ENCODE data around the gene DNAJC1. TPM values are rescaled to one million over a fixed set of nuclear protein-coding genes. Genes with fewer than 3 reads are reported as not detected.

Gene DNAJC1
- total and polyA plus RNA-seq, 2 of the 8 experiments (the other 6 are each of a cell fraction or from before 2014, with no cell fraction given), result 6.8 to 14.8 TPM

- Histone ChIP-seq H2BK20ac (ENCODE audit: low read length) (no peak overlapping the region), H4K5ac (ENCODE audit: insufficient read length, low read depth, low read length) (no peak overlapping the region), H2BK15ac (ENCODE audit: low read length) (no peak overlapping the region), H3K27ac (ENCODE audit: low read depth, low read length) (no peak overlapping the region), H2AFZ (ENCODE audit: low read length) (no peak overlapping the region), H3K79me2 (ENCODE audit: control insufficient read depth in 1 of 2, insufficient read depth in 2 of 2, low read length in 2 of 2) (no peaks in the 10 kb centered on the region), H3K4me3 (ENCODE audit: extremely low read depth in 1 of 4, insufficient read depth in 2 of 4, low read depth in 3 of 4, low read length in 4 of 4) (no peak overlapping the region), H3K27me3 (replicated peaks in 1 of 4; ENCODE audit: control insufficient read depth in 3 of 4, extremely low read depth in 1 of 4, insufficient read depth in 3 of 4, low read length in 3 of 4) (no peaks in the 10 kb centered on the region), H3K18ac (ENCODE audit: extremely low read depth, low read length) (peak overlapping the region; percentile 32; the same call in 1 of the 2 replicates), H3K14ac (ENCODE audit: insufficient read length) (no peak overlapping the region), H2AK5ac (ENCODE audit: low read depth, low read length) (0 out of 2 replicates have a peak overlapping the region, but pooled peaks have one; percentile 60), H3K79me1 (ENCODE audit: low read depth, low read length) (no peaks in the 10 kb centered on the region; the same call in none of the 2 replicates), H3K23me2 (ENCODE audit: low read depth, low read length) (peaks cover 3% of the 10 kb centered on the region; the same call in 1 of the 2 replicates), H3K4me2 (ENCODE audit: insufficient read depth in 1 of 2, low read depth in 2 of 2, low read length in 2 of 2) (no peak overlapping the region), H3K4me1 (replicated peaks in 1 of 4; ENCODE audit: control insufficient read depth in 3 of 4, insufficient read depth in 4 of 4, low read length in 3 of 4) (peaks cover 13 to 35% (median 30%) of the 10 kb centered on the region in 4 experiments), H3K23ac (ENCODE audit: insufficient read length) (no peak overlapping the region), H2BK5ac (ENCODE audit: low read depth, low read length) (no peak overlapping the region), H3K9me3 (ENCODE audit: insufficient read depth in 2 of 2, low read depth in 1 of 2, low read length in 1 of 2) (no peaks in the 10 kb centered on the region), H3K4ac (replicated peaks; ENCODE audit: insufficient read length, low read depth, low read length) (no peak overlapping the region), H2BK12ac (ENCODE audit: low read depth, low read length) (no peak overlapping the region), H4K91ac (replicated peaks; ENCODE audit: insufficient read length, low read length) (no peak overlapping the region), H2BK120ac (replicated peaks; ENCODE audit: low read depth, low read length) (no peak overlapping the region), H3K36me3 (ENCODE audit: control insufficient read depth in 2 of 4, insufficient read depth in 4 of 4, low read length in 3 of 4) (peaks cover 0 to 24% (median 5%) of the 10 kb centered on the region in 4 experiments; a peak in 5 of 8 replicates), H3K9ac (replicated peaks in 1 of 4; ENCODE audit: extremely low read depth in 1 of 4, low read depth in 3 of 4, low read length in 3 of 4) (no peak overlapping the region), H4K8ac (ENCODE audit: extremely low read depth, insufficient read depth, low read length) (no peak overlapping the region), H3K56ac (replicated peaks; ENCODE audit: insufficient read length, low read depth, low read length) (no peak overlapping the region), H4K20me1 (replicated peaks in 1 of 2; ENCODE audit: control insufficient read depth in 1 of 2, insufficient read depth in 2 of 2, low read length in 2 of 2) (no peaks in the 10 kb centered on the region)
- ChIA-PET POLR2A (ENCODE audit: partially characterized antibody) (interaction anchor here (0.6 to 3.0 kb wide), 4 partner anchors 10 to 196 kb away, joined by 3 to 10 read pairs (median 4); no protein-coding TSS in a partner anchor), CTCF (ENCODE audit: partially characterized antibody) (interaction anchor here (0.6 to 3.6 kb wide), 4 partner anchors 9 to 129 kb away, joined by 3 to 16 read pairs (median 4); no protein-coding TSS in a partner anchor)
- FAIRE-seq (no peak), DNase-seq (ENCODE audit: low read depth in 1 of 2, low spot score in 2 of 2) (no peak)
- WGBS, 2 experiments (ENCODE audit: extremely low coverage in 1 of 2, insufficient coverage in 1 of 2, insufficient read length in 1 of 2, insufficient replicate concordance in 2 of 2, low coverage in 1 of 2, low lambda C conversion rate in 2 of 2, missing lambda C conversion rate in 1 of 2), result 88% methylated on average over 4 of the region's 4 CpGs; no CpG with 5 or more reads in 1 of the 2 experiments
- no peak for TF ChIP-seq JUND (IDR thresholded peaks at IDR 0.05; ENCODE audit: low read length)
- TF ChIP-seq NRF1 (IDR thresholded peaks at IDR 0.05; ENCODE audit: low read depth, low read length), result no peak
- no peak for TF ChIP-seq RBBP5 (IDR thresholded peaks at IDR 0.05; ENCODE audit: borderline replicate concordance, low read depth, low read length)
- no peak for TF ChIP-seq CHD2 (IDR thresholded peaks at IDR 0.05; ENCODE audit: low read length)
- no peak for TF ChIP-seq HDAC6 (IDR thresholded peaks at IDR 0.05; ENCODE audit: low read depth, low read length)
- no peak for TF ChIP-seq GABPA (IDR thresholded peaks at IDR 0.05; ENCODE audit: borderline replicate concordance, insufficient read depth, low read length)
- no peak for TF ChIP-seq JUN (IDR thresholded peaks at IDR 0.05; ENCODE audit: low read depth, low read length)
- no peak for TF ChIP-seq SP4 (IDR thresholded peaks at IDR 0.05; ENCODE audit: low read length)
- no peak for TF ChIP-seq RAD21 (IDR thresholded peaks at IDR 0.05 in 1 of 2, conservative IDR thresholded peaks at IDR 0.05 in 1 of 2; ENCODE audit: low read depth in 2 of 2, low read length in 2 of 2)
- no peak for TF ChIP-seq MAFK (IDR thresholded peaks at IDR 0.05; ENCODE audit: low read depth, low read length)
- no peak for TF ChIP-seq RNF2 (IDR thresholded peaks at IDR 0.05; ENCODE audit: borderline replicate concordance, low read depth, low read length, missing control alignments, poor library complexity, severe bottlenecking)
- TF ChIP-seq CREB1 (IDR thresholded peaks at IDR 0.05), result no peak
- no peak for TF ChIP-seq CBX5 (IDR thresholded peaks at IDR 0.05; ENCODE audit: low read depth, low read length)
- TF ChIP-seq CEBPB (IDR thresholded peaks at IDR 0.05; ENCODE audit: low read depth, low read length), result no peak
Measured at GRCh38 chr10:21747809-21748208, 255.7 kb downstream of the DNAJC1 start.
